ENCODE measurements around the gene MYH14.

DNA sequence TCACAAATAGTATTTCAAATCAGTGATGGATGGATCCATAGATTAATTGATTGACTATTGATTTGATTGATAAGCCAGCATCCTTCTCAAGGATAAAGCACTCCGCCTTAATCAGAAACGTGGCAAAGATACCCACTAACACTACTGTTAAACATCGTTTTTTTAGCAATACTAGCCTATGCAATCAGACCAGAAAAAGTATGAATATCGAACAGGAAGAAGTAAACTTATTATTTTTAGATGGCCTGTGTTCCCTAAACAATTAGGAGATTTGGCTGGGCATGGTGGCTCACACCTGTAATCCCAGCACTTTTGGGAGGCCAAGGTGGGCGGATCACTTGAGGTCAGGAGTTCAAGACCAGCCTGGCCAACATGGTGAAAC is 49.5 kb downstream of the MYH14 start:
- TF ChIP-seq, protein P1, sequence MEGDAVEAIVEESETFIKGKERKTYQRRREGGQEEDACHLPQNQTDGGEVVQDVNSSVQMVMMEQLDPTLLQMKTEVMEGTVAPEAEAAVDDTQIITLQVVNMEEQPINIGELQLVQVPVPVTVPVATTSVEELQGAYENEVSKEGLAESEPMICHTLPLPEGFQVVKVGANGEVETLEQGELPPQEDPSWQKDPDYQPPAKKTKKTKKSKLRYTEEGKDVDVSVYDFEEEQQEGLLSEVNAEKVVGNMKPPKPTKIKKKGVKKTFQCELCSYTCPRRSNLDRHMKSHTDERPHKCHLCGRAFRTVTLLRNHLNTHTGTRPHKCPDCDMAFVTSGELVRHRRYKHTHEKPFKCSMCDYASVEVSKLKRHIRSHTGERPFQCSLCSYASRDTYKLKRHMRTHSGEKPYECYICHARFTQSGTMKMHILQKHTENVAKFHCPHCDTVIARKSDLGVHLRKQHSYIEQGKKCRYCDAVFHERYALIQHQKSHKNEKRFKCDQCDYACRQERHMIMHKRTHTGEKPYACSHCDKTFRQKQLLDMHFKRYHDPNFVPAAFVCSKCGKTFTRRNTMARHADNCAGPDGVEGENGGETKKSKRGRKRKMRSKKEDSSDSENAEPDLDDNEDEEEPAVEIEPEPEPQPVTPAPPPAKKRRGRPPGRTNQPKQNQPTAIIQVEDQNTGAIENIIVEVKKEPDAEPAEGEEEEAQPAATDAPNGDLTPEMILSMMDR (IDR thresholded peaks at IDR 0.05; ENCODE audit: low read depth, low read length), result no peak
- no peak for TF ChIP-seq POLR2A (IDR thresholded peaks at IDR 0.05; ENCODE audit: extremely low read depth, insufficient read length)
